GM19193 (cell line): ENCODE data around the gene ZNF750.

Experiments
- POLR2A ChIP-seq: IDR thresholded peaks from 4 replicates; pipeline ENCODE4 v1.6.1; 2011; ENCODE audit not compliant: insufficient read depth, insufficient read length; ENCODE audit errors: extremely low read depth

Gene ZNF750

GRCh38 chr17:82806645-82807044 is 33.2 kb downstream of the ZNF750 start:
- TF ChIP-seq POLR2A, result no peak

GRCh38 chr17:82805823-82806222 is 34.0 kb downstream of the ZNF750 start:
- TF ChIP-seq POLR2A, result no peak

GRCh38 chr17:82805254-82805653 is 34.6 kb downstream of the ZNF750 start:
- no peak for TF ChIP-seq POLR2A

GRCh38 chr17:82804442-82805191 is 35.2 kb downstream of the ZNF750 start:
- no peak for TF ChIP-seq POLR2A

- no peak for TF ChIP-seq POLR2A
Observed at GRCh38 chr17:82803606-82804005, 36.2 kb downstream of the ZNF750 start.

- no peak for TF ChIP-seq POLR2A
Observed at GRCh38 chr17:82803185-82803584, 36.6 kb downstream of the ZNF750 start.

GRCh38 chr17:82802075-82802780 is 37.6 kb downstream of the ZNF750 start:
- TF ChIP-seq POLR2A, result no peak

- no peak for TF ChIP-seq POLR2A
Observed at GRCh38 chr17:82801377-82801970, 38.3 kb downstream of the ZNF750 start.

- TF ChIP-seq POLR2A, result no peak
Observed at GRCh38 chr17:82800885-82801284, 38.9 kb downstream of the ZNF750 start.

GRCh38 chr17:82799591-82799990 is 40.2 kb downstream of the ZNF750 start:
- TF ChIP-seq POLR2A, result no peak

GRCh38 chr17:82798752-82799151 is 41.1 kb downstream of the ZNF750 start:
- no peak for TF ChIP-seq POLR2A

GRCh38 chr17:82797061-82797460 is 42.8 kb downstream of the ZNF750 start:
- TF ChIP-seq POLR2A, result no peak

GRCh38 chr17:82795615-82796014 is 44.2 kb downstream of the ZNF750 start:
- TF ChIP-seq POLR2A, result no peak

GRCh38 chr17:82794781-82795482 is 44.9 kb downstream of the ZNF750 start:
- TF ChIP-seq POLR2A, result no peak

- TF ChIP-seq POLR2A, result no peak
Observed at GRCh38 chr17:82793974-82794630, 45.7 kb downstream of the ZNF750 start.
